T-helper 22 cell (primary cell): ENCODE data around the gene MBLAC1.
A peak's percentile ranks its signal among the peaks of the same experiment; 100 is the strongest.
"Not testable (repeated sequence)": the region's sequence is repeated elsewhere in the genome, so short reads cannot be mapped to it uniquely, and the experiment has no call there.

Source experiments
- DNase-seq: peaks from one replicate; pipeline ENCODE4 v3.0.0-alpha.2; 2020; ENCODE audit warnings: low read depth

Gene MBLAC1

DNA sequence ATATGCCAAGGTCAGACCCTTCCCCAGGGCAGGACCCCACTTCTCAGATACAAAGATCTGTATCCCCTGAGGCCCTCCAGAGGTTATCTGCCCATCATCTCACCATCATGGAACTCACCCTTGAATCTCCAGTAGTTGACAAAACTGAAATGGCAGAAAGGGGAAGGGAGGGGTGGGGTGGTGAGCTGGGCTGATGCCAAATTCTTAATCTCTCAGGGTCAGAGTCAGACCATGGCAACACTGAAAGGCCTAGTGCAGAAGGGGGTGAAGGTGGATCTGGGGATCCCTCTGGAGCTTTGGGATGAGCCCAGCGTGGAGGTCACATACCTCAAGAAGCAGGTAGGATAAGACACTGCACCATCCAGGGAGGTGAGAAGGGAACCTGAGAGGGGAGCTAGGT lies 4.2 kb upstream of the MBLAC1 start:
- no peak for DNase-seq

DNA sequence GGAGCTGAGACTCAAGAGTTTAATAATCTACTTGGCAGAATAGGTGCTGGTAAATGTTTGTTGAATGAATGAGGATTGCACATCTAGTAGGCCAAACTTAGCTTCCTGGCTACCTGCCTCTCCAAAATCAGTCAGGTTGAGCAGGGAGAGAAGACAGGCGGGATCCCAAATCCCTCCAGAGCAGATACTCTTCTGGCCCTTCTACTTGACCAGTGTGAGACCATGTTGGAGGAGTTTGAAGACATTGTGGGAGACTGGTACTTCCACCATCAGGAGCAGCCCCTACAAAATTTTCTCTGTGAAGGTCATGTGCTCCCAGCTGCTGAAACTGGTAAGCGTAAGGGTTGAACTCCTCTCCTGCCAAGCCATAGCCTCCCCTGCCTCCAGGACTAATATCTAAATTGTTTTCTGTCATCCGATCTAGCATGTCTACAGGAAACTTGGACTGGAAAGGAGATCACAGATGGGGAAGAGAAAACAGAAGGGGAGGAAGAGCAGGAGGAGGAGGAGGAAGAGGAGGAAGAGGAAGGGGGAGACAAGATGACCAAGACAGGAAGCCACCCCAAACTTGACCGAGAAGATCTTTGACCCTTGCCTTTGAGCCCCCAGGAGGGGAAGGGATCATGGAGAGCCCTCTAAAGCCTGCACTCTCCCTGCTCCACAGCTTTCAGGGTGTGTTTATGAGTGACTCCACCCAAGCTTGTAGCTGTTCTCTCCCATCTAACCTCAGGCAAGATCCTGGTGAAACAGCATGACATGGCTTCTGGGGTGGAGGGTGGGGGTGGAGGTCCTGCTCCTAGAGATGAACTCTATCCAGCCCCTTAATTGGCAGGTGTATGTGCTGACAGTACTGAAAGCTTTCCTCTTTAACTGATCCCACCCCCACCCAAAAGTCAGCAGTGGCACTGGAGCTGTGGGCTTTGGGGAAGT lies 2.2 kb upstream of the MBLAC1 start:
- DNase-seq, result no peak

DNA sequence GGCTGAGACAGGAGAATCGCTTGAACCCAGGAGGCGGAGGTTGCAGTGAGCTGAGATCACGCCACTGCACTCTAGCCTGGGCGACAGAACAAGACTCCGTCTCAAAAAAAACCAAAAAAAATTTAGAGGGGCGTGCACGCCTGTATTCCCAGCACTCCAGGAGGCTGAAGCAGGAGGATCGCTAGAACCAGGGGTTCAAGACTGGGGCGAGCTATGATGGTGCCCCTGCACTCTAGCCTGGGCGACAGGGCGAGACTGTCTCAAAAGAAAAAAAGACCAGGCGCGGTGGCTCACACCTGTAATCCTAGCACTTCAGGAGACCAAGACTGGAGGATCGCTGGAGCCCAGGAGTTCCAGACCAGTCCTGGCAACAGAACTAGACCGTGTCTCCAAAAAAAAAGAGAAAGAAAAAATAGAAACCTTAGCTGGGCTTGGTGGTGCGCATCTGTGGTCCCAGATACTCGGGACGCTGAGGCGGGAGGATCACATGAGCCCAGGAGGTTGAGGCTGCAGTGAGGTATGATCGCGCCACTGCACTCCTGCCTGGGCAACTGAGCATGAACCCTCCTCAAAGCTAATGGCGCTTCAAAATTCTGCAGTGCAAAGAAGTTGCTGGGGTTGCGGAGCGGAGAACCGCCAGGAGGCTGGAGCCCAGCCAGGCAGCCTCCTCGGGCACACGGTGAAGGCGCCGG lies 382 bp upstream of the MBLAC1 start:
- DNase-seq, result no peak

DNA sequence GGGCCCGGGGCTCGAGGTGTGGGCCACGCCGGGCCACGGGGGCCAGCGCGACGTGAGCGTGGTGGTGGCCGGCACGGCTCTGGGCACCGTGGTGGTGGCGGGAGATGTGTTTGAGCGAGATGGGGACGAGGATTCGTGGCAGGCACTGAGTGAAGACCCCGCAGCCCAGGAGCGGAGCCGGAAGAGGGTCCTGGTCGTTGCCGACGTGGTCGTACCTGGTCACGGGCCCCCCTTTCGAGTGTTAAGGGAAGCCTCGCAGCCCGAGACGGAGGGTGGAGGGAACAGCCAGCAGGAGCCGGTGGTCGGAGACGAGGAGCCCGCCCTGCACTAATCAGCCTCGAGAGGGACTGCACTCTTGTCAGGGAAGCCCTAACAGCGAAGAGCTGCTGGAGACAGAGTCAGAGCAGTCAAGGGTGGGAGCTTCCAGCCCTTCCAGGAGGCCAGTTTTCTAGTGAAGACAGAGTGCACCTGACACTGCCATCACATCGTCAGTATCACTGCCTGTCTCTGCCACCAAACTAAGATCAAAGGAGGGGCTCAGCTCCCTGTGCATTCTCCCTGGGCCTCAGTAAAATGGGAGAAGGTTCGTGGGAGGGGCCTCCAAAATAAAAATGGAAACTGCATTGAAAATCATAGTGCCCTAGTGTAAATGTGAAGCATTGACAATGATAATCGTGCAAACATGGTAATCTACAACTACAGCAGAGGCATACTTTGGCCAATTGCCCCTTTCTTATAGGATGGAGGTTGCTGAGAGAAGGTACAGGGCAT lies 1.3 kb downstream of the MBLAC1 start:
- no peak for DNase-seq

DNA sequence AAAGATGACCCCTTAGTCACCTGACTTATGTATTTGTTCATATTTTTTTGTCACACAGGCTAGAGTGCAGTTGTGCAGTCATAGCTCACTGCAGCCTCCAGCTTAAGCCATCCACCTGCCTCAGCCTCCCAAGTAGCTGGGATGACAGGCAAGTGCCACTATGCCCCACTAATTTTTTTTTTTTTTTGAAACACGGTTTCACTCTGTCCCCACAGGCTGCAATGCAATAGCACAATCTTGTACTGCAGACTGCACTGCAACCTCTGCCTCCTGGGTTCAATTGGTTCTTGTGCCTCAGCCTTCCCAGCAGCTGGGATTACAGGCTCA lies 1.8 kb downstream of the MBLAC1 start:
- no peak for DNase-seq

DNA sequence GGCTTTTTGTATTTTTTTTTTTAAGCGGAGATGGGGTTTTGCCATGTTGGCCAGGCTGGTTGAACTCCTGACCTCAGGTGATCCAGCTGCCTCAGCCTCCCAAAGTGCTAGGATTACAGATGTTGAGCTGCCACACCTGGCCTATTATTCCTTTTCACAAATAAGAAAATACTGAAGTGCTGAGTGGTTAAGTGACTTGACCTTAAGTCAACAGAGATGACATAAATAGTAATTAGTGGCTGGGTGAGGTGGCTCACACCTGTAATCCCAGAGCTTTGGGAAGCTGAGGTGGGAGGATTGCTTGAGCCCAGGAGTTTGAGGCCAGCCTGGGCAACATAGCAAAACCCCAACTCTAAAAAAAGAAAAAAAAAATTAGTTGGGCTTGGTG lies 3.4 kb downstream of the MBLAC1 start:
- DNase-seq, result not testable (repeated sequence)

DNA sequence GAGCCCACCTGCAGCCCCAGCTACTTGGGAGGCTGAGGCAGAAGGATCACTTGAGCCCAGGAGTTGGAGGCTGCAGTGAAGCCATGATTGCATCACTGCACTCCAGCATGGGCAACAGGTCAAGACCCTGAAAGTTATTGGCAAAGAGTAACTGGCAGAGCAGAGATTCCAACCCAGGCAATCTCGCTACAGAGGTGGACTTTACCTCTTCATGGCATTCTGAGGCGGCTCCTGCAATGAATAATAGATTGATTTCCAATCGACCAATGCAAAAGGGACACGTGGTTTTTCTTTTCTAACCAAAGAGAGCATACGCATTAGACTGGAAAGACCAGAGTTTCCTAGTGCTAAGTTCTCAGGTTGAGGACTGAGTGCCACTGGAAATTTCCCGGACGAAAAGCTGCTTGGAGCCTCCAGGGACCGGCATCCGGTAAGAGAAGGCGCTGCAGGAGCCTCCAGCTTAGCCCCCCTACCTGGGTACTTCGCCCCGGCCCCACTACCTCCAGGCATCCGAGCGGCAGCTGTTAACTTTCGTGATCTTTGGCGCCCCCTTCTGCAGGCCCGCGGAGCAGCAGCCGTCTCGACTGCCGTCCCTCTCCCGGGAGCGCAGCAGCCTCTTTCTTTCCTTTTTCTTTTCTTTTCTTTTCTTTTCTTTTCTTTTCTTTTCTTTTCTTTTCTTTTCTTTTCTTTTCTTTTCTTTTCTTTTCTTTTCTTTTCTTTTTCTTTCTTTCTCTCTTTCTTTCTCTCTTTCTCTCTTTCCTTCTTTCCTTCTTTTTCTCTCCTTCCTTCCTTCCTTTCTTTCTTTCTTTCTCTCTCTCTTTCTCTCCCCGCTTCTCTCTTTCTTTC lies 4.1 kb downstream of the MBLAC1 start:
- peak; percentile 61 for DNase-seq

DNA sequence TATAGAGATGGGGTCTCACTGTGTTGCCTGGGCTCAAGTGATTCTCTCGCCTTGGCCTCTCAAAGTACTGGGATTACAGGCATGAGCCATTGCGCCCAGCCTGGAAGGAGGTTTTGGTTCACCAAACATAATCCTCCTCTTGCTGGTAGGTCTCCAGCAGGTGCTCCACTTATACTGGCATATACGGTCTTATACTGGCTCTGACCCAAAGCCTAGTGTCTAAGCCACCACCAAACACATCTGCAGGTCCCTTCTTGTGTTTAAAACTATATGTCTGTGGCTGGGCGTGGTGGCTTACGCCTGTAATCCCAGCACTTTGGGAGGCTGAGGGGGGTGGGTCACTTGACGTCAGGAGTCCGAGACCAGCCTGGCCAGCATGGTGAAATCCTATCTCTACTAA lies 5.4 kb downstream of the MBLAC1 start:
- DNase-seq, result no peak

DNA sequence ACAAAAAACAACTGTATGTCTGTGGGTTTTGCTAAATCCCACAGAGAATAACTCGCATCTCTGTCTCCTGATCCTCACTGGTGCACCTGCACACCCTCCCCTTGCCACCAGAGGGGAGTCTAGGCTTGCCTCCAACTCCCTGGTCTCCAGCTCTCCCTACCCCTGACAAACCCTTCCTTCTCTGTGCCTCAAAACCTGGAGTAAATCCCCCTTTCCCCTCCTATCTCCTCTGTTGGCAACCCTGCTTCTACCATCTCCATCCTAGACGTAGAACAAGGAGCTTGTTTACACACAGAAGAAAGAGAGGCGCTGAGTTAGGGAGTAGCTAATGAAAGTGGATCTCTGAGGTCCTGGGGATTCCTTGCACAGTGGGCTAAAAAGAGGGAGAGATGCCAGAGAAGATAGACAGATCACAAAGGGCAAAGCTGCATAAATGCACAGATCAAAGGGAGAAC lies 6.0 kb downstream of the MBLAC1 start:
- peak; percentile 22 for DNase-seq

DNA sequence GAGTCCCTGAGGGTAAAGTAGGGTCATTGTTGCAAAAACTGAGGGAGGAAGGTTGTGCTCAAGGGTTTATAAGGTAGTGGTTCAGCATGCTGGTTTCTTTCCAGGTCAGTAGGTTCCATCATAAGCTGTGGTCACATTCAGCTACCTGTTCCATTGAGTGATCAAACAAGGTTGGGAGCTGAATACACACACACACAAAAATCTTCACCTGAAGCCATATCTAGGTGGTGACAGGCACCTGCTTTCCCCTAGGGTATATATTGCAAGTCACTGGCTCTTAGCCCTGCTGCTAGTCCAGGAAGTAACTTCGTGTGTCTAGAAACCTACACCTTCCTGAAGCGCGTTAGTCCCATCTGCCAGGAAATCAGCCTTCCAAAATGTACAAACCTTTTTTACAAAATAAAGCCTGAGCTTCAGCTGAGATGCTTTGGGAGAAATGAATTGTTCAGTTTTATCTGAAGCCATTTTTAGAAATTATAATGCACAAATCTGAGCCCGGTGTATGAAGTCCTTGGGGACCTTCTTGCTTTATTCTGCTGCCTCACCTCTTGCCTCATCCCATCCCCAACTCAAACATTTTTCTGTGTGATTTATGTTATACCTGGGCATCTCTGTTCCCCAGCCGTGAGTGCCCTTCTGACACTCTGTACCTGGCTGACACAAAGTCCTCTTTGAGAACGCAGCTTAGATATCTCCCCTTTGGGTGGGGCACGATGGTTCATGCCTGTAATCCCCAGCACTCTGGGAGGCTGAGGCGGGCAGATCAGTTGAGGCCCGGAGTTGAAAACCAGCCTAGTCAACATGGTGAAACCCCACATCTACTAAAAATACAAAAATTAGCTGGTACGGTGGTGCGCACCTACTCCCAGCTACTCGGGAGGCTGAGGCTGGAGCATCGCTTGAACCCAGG lies 11.3 kb downstream of the MBLAC1 start:
- DNase-seq, result no peak

DNA sequence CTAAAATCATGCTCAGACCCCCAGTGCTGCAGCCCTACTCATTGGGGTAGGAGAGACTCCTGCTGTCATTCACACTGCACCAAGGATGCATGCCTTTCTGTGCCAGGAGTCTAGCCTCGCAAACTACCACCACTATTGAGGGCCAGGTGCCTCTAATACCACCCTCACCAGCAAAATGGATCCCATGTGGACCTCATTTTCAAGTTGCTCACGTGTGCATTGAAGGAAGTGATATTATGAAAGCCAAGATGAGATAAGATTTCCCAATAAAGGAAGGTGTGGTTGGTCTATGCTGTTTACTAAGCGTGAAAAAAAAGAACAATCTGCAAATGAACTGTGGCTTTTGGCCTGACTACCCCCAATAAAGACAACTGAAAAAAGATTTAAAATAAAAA lies 14.8 kb downstream of the MBLAC1 start:
- DNase-seq, result no peak

DNA sequence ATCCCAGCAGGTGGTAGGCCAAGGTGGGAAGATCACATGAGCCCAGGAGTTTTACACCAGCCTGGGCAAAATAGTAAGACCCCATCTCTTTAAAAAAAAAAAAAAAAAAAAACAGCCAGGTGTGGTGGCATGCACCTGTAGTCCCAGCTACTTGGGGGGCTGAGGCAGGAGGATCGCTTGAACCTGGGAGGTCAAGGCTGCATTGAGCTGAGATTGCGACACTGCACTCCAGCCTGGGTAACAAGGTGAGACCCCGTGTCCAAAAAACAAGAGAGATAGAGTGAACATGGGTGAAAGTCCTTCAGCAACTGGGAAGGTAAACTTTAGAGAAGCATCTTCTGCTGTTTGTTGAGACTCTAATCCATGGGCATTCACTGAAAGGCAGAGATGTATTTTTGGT lies 15.7 kb downstream of the MBLAC1 start:
- DNase-seq, result no peak

DNA sequence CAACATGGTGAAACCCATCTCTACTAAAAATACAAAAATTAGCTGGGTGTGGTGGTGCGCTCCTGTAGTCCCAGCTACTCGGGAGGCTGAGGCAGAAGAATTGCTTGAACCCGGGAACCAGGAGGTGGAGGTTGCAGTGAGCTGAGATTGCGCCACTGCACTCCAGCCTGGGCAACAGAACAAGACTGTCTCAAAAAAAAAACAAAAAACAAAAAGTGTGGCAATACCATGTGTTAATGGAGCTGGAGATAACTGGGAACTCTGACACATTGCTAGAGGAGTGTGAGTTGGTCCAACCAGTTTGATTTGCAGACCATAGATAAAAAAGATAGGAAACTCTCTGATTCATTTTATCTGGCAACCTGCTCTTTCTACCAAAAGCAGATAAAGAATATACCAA lies 19.6 kb downstream of the MBLAC1 start:
- not testable (repeated sequence) for DNase-seq

DNA sequence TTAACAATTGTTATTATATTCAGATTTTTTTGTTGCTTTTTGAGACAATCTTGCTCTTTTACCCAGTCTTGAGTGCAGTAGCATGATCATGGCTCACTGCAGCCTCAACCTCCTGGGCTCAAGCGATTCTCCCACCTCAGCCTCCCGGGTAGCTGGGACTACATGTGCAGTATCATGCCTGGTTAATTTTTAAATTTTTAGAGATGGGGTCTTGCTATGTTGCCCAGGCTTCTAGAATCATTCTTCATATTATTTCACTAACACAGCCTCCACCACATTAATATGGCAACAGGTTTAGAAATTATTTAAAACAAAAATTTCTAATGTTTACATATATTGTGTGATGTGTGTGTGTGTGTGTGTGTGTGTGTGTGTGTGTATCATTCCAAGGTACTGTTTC lies 20.5 kb downstream of the MBLAC1 start:
- DNase-seq, result no peak

DNA sequence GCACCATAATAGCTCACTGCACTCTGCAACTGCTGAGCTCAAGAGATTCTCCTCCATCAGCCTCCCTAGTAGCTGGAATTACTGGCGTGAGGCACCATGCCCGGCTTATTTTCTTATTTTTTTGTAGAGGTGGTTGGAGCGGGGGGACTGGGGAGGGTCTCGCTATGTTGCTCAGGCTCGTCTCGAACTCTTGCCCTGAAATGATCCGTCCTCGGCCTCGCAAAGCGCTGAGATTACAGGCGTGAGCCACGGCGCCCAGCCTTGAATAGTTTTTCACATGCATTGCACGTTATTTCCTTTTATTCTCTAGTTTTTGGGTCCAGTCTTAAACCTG lies 21.4 kb downstream of the MBLAC1 start:
- no peak for DNase-seq

DNA sequence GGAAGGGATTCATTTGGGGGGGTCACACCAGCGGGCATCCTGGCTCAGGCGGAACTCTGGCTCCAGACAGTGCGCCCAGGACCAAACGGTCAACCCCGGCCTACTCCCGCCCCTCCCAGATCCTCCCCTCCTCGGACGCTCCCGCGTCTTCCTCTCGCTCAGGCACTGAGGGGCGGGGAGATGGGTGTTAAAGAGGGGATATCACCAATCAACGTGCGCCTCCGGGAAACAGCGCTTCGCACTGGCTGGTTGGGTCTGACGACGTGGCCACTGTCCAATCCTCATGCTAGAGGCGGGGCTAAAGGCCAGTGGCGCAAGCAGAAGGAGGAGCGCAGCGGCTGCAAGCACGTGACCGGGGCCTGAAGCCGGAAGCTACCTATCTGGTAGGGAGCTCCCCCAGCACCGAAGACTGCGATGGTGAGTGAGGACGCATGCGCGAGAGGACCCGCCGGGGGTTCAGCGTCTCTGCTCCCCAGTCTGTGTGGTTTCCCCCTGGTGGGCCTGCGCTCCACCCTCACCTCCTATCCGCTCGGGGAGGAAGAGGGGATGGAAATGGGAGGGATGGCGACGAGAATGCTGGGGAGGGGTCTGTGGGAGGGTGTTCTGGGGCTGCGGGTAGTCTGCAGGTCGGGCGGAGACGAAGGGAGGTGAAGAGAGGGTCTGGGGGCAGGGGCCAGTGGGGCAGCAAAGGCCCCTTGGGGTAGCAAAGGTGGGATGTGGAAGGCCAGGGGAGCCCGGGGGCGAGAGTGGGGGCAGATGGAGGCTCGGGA lies 22.0 kb downstream of the MBLAC1 start, which contains the start of gene LAMTOR4:
TSS of gene LAMTOR4 (plus strand) at position 360 of the 770 bp plus-strand sequence. CDS start at position 415, 55 bp downstream.
- DNase-seq, result peak; percentile 99

DNA sequence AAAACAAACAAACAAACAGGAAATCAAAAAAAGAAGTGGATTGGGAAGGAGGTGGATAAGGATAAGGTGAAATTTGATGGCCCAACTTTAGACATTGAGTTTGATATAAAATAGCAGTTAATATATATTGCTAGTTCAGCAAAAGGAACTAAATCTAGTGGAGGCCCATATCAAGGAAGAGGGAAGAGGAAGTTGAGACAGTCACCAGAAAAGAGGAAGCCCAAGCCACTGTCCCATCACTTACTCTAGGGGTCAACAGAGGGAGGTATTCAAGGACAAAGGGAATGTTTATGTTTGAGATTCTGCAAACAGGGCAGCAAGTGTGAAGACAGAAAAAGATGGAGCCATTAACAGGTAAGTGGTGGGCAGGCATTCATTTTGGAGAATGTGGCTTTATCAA lies 25.6 kb downstream of the MBLAC1 start:
- no peak for DNase-seq

DNA sequence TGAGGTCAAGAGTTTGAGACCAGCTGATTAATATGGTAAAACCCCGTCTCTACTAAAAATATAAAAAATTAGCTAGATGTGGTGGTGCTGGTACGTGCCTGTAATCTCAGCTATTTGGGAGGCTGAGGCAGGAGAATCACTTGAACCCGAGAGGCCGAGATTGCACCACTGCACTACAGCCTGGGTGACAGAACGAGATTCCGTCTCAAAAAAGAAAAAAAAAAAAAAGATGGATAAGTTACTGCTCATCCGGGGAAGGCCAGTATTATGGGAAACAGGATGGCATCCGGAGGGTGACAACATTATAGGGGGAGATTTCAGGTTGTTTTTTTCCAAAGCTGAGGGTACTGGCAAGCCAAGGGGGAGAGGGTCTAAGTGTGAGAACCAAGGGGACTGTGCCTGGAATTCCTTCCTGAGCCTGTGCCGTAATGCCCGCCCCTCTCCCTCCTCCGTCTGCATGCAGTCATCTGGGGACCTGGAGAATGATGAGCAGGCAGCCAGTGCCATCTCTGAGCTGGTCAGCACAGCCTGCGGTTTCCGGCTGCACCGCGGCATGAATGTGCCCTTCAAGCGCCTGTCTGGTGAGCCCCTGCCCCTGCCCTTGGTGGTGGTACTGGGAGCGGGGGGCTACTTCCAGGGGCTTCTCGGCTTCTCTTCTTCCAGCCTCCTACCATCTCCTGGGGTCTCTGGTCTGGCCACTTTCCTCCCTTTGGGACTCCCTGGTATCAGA lies 26.3 kb downstream of the MBLAC1 start:
- DNase-seq, result no peak
